ENCODE data around the gene CNPY2.

DNA sequence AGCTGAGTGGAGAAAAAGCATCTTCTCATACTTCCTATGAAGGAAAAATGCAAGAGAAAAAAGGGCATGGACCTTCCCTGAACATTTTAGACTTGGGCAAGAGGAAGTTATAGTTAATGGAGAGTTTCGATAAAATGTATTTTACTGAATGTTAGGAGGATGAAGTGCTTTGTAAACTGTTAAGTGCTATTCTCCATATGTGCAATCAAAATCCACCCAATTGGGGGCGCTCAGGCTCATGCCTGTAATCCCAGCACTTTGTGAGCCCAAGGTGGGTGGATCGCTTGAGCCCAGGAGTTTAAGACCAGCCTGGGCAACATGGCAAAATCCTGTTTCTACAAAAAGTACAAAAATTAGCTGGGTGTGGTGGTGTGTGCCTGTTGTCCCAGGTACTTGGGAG lies 1.9 kb upstream of the CNPY2 start:
- TF ChIP-seq EP300 (IDR thresholded peaks at IDR 0.05; ENCODE audit: borderline replicate concordance) (no peak), CREB1 (IDR thresholded peaks at IDR 0.05; ENCODE audit: low read depth) (no peak), FOXM1 (IDR thresholded peaks at IDR 0.05; ENCODE audit: borderline replicate concordance, low read depth) (no peak), TCF12 (IDR thresholded peaks at IDR 0.05; ENCODE audit: low read depth) (no peak), NFIC (IDR thresholded peaks at IDR 0.05) (no peak), YY1 (IDR thresholded peaks at IDR 0.05; ENCODE audit: low read depth) (no peak)
- TF ChIP-seq, protein P1, sequence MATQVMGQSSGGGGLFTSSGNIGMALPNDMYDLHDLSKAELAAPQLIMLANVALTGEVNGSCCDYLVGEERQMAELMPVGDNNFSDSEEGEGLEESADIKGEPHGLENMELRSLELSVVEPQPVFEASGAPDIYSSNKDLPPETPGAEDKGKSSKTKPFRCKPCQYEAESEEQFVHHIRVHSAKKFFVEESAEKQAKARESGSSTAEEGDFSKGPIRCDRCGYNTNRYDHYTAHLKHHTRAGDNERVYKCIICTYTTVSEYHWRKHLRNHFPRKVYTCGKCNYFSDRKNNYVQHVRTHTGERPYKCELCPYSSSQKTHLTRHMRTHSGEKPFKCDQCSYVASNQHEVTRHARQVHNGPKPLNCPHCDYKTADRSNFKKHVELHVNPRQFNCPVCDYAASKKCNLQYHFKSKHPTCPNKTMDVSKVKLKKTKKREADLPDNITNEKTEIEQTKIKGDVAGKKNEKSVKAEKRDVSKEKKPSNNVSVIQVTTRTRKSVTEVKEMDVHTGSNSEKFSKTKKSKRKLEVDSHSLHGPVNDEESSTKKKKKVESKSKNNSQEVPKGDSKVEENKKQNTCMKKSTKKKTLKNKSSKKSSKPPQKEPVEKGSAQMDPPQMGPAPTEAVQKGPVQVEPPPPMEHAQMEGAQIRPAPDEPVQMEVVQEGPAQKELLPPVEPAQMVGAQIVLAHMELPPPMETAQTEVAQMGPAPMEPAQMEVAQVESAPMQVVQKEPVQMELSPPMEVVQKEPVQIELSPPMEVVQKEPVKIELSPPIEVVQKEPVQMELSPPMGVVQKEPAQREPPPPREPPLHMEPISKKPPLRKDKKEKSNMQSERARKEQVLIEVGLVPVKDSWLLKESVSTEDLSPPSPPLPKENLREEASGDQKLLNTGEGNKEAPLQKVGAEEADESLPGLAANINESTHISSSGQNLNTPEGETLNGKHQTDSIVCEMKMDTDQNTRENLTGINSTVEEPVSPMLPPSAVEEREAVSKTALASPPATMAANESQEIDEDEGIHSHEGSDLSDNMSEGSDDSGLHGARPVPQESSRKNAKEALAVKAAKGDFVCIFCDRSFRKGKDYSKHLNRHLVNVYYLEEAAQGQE (IDR thresholded peaks at IDR 0.05; ENCODE audit: low read depth) = no peak

All from Ishikawa (cell line).